Activated CD4-positive, alpha-beta T cell treated with anti-CD3 and anti-CD28 coated beads, Interleukin-2, amount 50 U/mL, for 4 hours (primary cell): Measurements from ENCODE around the gene BRD3.

Experiments
- DNase-seq, 2 experiments: peaks; one replicate each; pipeline ENCODE4 v3.0.0-alpha.2; 2020

The BRD3 gene

GRCh38 chr9:134066526-134066912, 1.3 kb downstream of the BRD3 start:
- no peak for DNase-seq

DNA sequence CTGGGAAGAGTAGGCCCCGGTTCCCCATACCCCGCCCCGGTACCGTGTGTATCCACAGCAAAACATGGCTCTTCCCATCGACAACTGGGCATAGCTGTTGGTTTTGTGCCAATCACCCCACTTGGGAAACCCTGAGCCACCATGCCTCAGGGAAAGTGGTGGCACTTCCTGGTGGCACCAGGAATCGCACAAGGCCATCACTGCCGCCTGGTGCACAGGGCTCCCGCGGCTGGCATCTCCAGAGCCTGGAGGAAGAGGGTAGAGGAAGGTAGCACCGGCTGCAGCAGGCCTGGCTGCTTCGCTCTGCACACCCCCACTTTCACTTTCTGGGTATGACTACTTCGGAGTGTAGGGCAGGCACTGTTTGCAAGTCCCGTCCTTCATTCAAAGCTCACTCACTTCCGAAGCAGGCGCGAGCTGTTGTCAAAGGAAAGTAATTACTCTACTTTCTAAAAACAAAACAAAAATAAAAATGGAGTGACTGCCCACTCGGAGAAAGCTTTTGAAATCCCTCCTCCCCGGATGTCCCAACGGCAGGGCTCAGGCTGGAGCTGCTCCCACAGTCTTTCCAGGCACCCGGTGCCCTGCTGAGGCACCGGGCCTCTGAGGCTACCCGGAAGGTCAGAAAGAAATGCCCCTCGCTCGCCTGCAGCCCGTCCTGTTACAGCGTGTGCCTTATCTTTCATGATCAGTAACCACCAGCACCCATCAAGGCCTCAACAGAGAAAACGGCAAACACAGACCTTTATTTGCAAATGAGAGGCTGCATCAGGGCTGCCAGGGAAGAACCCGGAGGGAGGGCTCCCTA, 2.0 kb downstream of the BRD3 start:
- DNase-seq, result peak; percentile 51

DNA sequence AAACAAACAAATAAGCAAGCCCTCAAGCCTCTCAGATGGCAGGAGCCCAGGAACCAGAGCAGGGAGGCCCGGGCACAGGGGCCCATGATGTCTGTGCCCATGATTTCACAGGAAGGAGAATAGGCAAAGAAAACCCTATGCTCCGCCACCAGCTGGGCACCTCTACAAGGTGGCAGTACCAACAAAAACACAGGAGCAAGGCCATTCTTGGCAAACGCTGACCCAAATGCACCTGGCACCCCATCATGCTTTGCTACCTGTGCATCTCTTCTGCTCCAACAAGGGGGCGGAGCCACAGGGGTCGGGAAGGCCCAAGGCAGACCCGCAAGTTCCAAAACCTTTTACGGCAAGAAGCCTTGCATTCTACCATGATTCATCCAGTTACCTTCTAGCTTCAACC, 3.1 kb downstream of the BRD3 start:
- no peak for DNase-seq

DNA sequence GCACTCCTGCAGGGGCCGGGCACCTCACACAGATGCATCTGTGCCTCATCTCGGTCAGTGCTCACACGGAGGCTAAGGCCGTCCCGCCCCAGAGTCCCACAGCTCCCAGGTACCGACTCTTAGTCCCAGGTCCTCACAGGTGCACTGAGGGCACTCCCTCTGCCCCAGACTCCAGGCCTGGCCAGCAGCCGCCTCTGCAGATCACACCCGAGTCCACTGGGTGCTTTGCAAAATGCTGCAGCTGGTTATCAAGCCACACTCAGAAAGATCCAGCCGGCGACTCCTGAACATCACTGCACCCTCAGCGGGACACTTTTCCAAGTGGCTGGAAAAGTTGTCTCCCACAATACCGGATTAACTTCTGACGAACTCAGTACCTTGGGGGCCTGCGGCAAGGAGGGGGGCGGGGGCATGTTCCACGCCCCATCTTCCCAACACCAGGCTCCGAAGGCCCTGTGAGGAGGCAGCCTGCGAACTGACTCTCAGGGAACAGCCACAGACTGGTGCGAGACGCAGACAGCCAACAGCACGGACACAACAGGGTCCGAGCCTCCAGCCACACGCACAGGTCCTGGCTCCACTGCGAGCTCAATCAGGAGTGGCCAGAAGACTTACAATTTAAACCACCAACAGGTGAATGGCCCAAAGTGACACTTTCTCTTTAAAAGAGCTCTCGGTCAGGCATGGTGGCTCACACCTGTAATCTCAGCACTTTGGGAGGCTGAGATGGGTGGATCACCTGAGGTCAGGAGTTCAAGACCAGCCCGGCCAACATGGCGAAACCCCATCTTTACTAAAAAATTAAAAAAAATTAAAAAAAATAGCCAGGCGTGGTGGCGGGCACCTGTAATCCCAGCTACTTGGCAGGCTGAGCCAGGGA, 4.0 kb downstream of the BRD3 start:
- DNase-seq, result no peak

DNA sequence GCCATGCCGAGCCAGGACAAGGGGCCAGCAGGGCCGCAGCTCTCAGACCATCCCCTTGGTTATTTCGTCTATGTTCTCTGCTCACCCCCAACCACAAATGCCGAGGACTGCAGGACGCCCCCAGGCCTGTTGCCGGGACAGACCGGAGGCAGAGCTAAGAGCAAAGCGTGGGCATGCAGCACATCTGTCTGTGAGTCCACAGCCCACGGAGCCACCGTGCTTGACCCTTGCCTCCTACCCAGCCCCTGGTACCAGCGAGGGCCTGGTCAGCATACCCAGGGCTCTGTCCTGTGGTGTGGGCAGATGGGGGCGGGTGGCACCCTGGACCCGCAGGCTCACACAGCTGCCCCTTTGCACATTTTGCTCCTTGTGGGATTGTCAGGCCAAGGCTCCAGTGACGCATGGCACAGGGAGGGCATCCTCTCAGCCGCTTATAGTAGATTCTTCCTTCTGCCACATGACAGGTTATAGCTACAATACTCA, 4.7 kb downstream of the BRD3 start:
- DNase-seq, result no peak

DNA sequence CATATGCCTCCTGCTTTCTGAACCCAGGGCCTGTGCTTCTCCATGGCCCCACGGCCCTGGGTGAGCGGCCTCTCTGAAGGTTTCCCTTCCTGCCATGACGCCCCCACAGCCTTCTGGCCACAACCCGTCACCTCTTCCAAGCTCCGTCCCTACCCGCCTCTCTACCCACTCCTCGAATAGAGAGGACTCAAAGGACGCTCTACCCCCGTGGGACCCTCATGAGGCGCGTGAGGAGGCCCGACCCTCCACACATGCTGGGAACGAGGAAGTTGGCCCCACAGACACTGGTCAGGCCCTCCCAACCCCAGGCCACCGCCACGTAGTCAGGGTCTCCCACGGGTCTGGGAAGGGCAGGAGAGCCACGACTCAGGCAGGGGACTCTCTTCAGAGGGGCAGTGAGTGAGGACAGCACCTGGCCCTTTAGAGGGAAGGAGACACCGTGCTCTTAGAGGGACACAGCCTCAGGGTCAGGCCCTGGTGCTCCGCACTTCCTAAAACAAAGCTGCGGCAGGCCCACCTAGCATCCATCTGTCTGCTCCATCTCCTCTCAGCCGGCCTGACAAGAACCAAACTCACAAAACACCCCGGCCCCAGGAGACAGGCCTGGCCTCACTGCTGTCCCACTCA, 5.3 kb downstream of the BRD3 start:
- DNase-seq, result no peak

- DNase-seq, result no peak
Observed at GRCh38 chr9:134061688-134062371, 6.0 kb downstream of the BRD3 start.

DNA sequence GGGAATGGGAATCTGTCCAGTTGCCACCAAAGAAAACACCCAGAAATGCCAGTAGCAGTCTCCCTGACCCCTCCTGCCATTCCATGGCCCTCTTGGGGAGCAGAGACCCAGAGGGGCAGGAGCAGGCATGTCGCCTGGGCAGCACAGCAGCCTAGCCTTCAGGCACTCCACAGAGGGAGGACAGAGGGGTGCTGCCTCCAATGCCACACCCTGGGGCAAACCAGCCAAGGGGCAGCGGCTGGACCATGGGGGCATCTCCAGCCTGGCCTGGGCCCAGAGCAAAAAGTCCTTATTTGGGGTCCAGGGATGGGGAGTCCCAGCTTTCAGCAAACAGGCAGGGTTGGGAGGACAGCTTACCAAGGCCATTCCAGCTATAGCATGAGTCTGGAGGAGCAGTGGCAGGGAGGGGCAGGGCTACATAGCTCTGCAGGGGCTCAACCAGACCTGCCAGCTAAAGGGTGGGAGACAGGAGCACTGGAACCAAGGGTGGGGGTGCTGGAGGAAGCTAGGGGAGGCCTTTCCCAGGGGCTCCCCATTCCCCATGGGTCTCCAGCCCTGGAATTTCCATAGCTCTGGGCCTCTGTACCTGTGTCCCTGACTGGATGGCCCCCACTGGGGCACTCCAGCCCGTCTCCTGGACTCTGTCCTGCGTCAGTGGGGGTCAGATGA, 6.7 kb downstream of the BRD3 start:
- DNase-seq, result no peak

GRCh38 chr9:134060546-134060945, 7.3 kb downstream of the BRD3 start:
- DNase-seq, result no peak

GRCh38 chr9:134059661-134060395, 8.0 kb downstream of the BRD3 start:
- DNase-seq, result no peak

- no peak for DNase-seq
Observed at GRCh38 chr9:134059188-134059641, 8.6 kb downstream of the BRD3 start.

DNA sequence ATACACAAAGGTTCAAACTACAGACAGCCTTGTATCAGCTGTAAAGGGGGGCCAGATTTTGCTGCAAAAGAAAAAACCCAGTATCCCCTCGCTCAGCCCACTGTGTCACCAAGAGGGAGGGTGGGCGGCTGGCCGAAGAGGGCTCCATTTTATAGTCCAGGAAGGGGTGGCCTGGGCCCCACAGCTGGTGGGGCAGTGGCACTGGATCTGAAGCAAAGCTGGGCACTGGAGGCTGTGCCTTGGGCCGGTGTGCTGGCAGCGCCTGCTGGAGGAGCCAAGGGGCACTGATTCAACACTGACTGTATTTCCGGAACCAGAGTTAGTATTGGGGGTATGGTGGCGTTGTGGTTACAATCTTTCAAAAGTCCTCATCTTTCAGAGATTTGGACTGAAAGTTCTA, 9.1 kb downstream of the BRD3 start:
- DNase-seq, result no peak

- DNase-seq, result no peak
Observed at GRCh38 chr9:134057751-134058701, 9.8 kb downstream of the BRD3 start.

DNA sequence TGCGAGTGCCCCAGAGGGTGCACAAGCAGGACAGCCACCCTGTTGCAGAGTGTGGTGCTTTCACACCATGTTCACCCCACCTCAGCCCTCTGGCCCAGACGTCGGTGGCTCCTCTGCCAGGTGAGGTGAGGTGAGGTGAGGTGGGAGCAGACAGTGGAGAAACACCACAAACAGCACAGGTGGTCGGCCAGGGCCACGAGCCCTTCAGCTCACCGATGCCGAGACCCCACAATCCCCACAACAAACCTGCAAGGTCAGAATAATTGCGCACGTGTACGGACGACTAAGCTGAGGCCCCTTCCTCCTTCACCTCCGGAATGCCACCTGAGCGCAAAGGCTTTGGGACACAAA, 10.5 kb downstream of the BRD3 start:
- DNase-seq, result no peak

DNA sequence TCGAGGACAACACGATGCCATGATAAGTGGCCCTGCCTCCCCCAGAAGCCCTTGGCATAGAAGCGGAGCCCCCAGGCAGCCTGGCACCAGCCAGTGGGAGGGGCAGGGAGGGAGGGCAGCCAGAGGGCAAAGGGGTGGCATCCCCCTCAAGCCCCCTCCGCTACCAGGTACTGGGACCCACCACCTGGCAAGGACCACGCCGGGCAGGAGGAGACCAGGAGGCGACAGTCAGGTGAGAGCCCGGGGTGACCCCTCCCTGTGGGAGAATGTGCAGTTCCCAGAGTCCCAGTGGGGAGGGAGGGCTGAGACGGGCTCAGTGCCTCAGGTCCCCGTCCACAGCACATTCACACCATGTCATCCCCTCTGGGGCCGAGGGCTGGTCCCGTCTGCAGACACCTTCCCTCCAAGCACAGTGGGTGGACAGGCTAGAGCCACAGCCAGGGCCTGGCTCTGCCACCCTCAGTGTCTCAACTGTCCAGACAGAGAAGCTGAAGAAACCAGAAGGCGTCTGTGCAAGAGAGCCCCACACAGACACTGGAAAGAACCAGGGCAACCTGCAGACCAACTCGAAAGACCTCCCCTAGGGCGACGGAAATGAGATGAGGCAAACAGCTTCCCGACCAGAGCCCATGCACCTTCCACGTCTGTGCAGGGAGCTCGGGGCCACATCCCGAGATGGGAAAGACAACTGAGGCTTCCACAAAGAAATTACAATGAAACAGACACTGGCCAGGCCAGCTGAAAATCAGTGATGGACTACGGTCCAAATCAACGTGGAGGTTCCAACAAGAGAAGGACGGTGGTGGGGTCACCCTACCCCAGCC, 11.1 kb downstream of the BRD3 start:
- DNase-seq, result no peak

GRCh38 chr9:134055981-134056461, 11.8 kb downstream of the BRD3 start:
- no peak for DNase-seq

GRCh38 chr9:134054891-134055811, 12.7 kb downstream of the BRD3 start:
- DNase-seq, result no peak
